GM12878 (cell line): ENCODE data around the gene FLAD1. TPM values are rescaled to one million over a fixed set of nuclear protein-coding genes. Genes with fewer than 3 reads are reported as not detected.
A peak's percentile ranks its signal among the peaks of the same experiment; 100 is the strongest.

ENCODE experiments used
- ATAC-seq: fragments of 200-7000 bp; cut with Tn5 transposase; 3 replicates; pipeline ENCODE4 v1.9.1; 2020; ENCODE audit warnings: mild to moderate bottlenecking, moderate library complexity
- BruUV-seq: library from RNA; stranded (reverse); fragments of 400-500 nt; replicated peaks from 2 replicates; lab custom pipeline; 2021; lab: Mats Ljungman, UMichigan
- CTCF ChIA-PET: fragments of 300-600 bp; sonication (Branson Sonifier 250); formaldehyde crosslinking; extraction: SDS; loops from one replicate; lab custom pipeline; 2021; ENCODE audit warnings: inconsistent platforms; lab: Yijun Ruan, JAX
- POLR2A ChIA-PET: fragments of 350-600 bp; formaldehyde crosslinking; extraction: SDS; loops from one replicate; lab custom pipeline; 2021; ENCODE audit warnings: inconsistent platforms; lab: Charles Lee
- RAD21 ChIA-PET: fragments of 300-600 bp; sonication (Branson Sonifier 250); formaldehyde crosslinking; loops from one replicate; lab custom pipeline; 2023; ENCODE audit warnings: antibody characterized with exemption; ENCODE audit not compliant: unreplicated experiment; lab: Charles Lee
- SMC1A ChIA-PET: fragments of 300-600 bp; sonication (Branson Sonifier 250); formaldehyde crosslinking; loops from one replicate; lab custom pipeline; 2023; ENCODE audit not compliant: unreplicated experiment, uncharacterized antibody; lab: Charles Lee
- DNase-seq: peaks from one replicate; pipeline ENCODE4 v3.0.0-alpha.2; 2011; ENCODE audit warnings: low read depth, low spot score
- FAIRE-seq: peaks from 3 replicates; lab custom pipeline; 2011; peaks lifted over from hg19 to GRCh38; lab: Jason Lieb, UNC
- H2AFZ ChIP-seq: 2 replicates; pipeline ENCODE4 v1.6.0; 2011; ENCODE audit warnings: low read depth, low read length, control low read depth; ENCODE audit not compliant: control insufficient read depth
- H3K27ac ChIP-seq: 2 replicates; pipeline ENCODE4 v1.5.1; 2011; ENCODE audit warnings: control low read depth; ENCODE audit not compliant: control insufficient read depth, insufficient read depth
- H3K27me3 ChIP-seq, 2 experiments: replicated peaks in 1 of 2; 2 replicates each; pipeline versions ENCODE4 v1.6.0 to v1.6.1; 2011; ENCODE audit warnings: low read length in 1 of 2; ENCODE audit not compliant: control insufficient read depth in 2 of 2, insufficient read depth in 2 of 2
- H3K36me3 ChIP-seq, 2 experiments: 2 replicates each; pipeline ENCODE4 v1.5.1; 2011; ENCODE audit warnings: low read length in 1 of 2; ENCODE audit not compliant: control insufficient read depth in 2 of 2, insufficient read depth in 2 of 2
- H3K4me1 ChIP-seq: 2 replicates; pipeline ENCODE4 v1.6.1; 2011; ENCODE audit warnings: mild to moderate bottlenecking, low read length, moderate library complexity, mixed read lengths; ENCODE audit not compliant: control insufficient read depth, insufficient read depth
- H3K4me2 ChIP-seq: 2 replicates; pipeline ENCODE4 v1.6.0; 2011; ENCODE audit warnings: control low read depth; ENCODE audit not compliant: control insufficient read depth, insufficient read depth
- H3K4me3 ChIP-seq: fragments of 200-600 bp; sonication (generic); 2 replicates; pipeline ENCODE4 v1.5.1; 2016
- H3K79me2 ChIP-seq: 2 replicates; pipeline ENCODE4 v1.6.0; 2011; ENCODE audit warnings: low read length; ENCODE audit not compliant: control insufficient read depth, insufficient read depth
- H3K9ac ChIP-seq: 2 replicates; pipeline ENCODE4 v1.8.0; 2011; ENCODE audit warnings: low read length, control low read depth, mixed read lengths; ENCODE audit not compliant: control insufficient read depth, insufficient read depth
- H3K9me3 ChIP-seq: replicated peaks from 3 replicates; pipeline ENCODE4 v1.5.1; 2011; ENCODE audit warnings: mild to moderate bottlenecking, low read length; ENCODE audit not compliant: control insufficient read depth, insufficient read depth
- H4K20me1 ChIP-seq: 2 replicates; pipeline ENCODE4 v1.6.0; 2011; ENCODE audit not compliant: control insufficient read depth, insufficient read depth
- ATF7 ChIP-seq: fragments of 450-650 bp; IDR thresholded peaks from 2 replicates; pipeline ENCODE4 v1.6.1; 2016; ENCODE audit warnings: low read depth, mild to moderate bottlenecking
- CHD2 ChIP-seq: IDR thresholded peaks from 2 replicates; pipeline ENCODE4 v1.6.1; 2011; ENCODE audit warnings: low read depth, low read length, improper control_type of control experiment, borderline replicate concordance
- EED ChIP-seq: sonication (generic); IDR thresholded peaks from 2 replicates; pipeline ENCODE4 v1.6.1; 2016; ENCODE audit warnings: antibody characterized with exemption, low read depth
- HCFC1 ChIP-seq: fragments of 150-350 bp; IDR thresholded peaks from 2 replicates; pipeline ENCODE4 v1.6.1; 2014; ENCODE audit warnings: low read length
- MXI1 ChIP-seq: fragments of 150-350 bp; IDR thresholded peaks from 2 replicates; pipeline ENCODE4 v1.6.1; 2011; ENCODE audit warnings: low read depth, mild to moderate bottlenecking, inconsistent platforms, low read length, improper control_type of control experiment
- RB1 ChIP-seq: fragments of 450-650 bp; formaldehyde crosslinking; IDR thresholded peaks from 2 replicates; pipeline ENCODE4 v1.6.1; 2017; ENCODE audit warnings: mild to moderate bottlenecking, borderline replicate concordance
- STAT1 ChIP-seq: fragments of 450-650 bp; conservative IDR thresholded peaks from 2 replicates; pipeline ENCODE4 v1.6.1; 2014; ENCODE audit warnings: antibody characterized with exemption, mild to moderate bottlenecking
- USF1 ChIP-seq: IDR thresholded peaks from 2 replicates; pipeline ENCODE4 v1.6.1; 2011; ENCODE audit warnings: borderline replicate concordance, low read depth, mild to moderate bottlenecking, moderate library complexity, mixed read lengths, low read length; ENCODE audit not compliant: insufficient read depth; ENCODE audit errors: extremely low read length
- WGBS: methylation state at CpG from one replicate; pipeline ENCODE4 v1.1.6; 2016; ENCODE audit warnings: low lambda C conversion rate; ENCODE audit not compliant: insufficient replicate concordance, insufficient coverage; ENCODE audit errors: missing lambda C conversion rate; 5-methylcytosine and 5-hydroxymethylcytosine counted together
- in situ Hi-C: fragments of 300-500 bp; cut with MboI; formaldehyde crosslinking; loops from 9 replicates; pipeline ENCODE4 v1.14.3; 2018; ENCODE audit warnings: mixed read lengths
- intact Hi-C: fragments of 100-400 bp; cut with micrococcal nuclease; formaldehyde crosslinking; loops from one replicate; pipeline ENCODE4 v1.14.2; 2022; ENCODE audit not compliant: unreplicated experiment
- polyA plus RNA-seq, 11 experiments: library from polyadenylated mRNA; depleted of rRNA in 4 of 11; unstranded in 6 of 11; stranded (reverse) in 5 of 11; fragments of >200 nt; fragmentation: Nextera tagmentation in 4 of 11; fragmentation: Illumina TruSeq in 1 of 11; extraction: Ambion mirVana in 4 of 11; extraction: Trizol in 1 of 11; gene quantifications; 1 replicate in 1 of 11; 2 replicates in 10 of 11; pipeline versions ENCODE4 v1.2.1 to v1.2.3, GENCODE V29; 2011 to 2016; ENCODE audit warnings: inconsistent platforms in 2 of 11, missing spikeins in 2 of 11, low read depth in 1 of 11
- total RNA-seq, 4 experiments: library from RNA; depleted of rRNA in 3 of 4; stranded (reverse); fragments of >200 nt in 3 of 4; fragmentation: Illumina TruSeq in 1 of 4; extraction: Trizol in 1 of 4; gene quantifications; 2 replicates each; pipeline versions ENCODE4 v1.2.1 to v1.2.3, GENCODE V29; 2013 to 2021
- TF ChIP-seq, protein P1 (sequence below): IDR thresholded peaks from 2 replicates; pipeline ENCODE4 v1.6.1; 2011; ENCODE audit warnings: borderline replicate concordance, low read depth, mild to moderate bottlenecking, moderate library complexity, low read length; ENCODE audit not compliant: insufficient read depth, poor library complexity, severe bottlenecking
- TF ChIP-seq, protein P2 (sequence below): fragments of 450-650 bp; IDR thresholded peaks from 2 replicates; pipeline ENCODE4 v1.6.1; 2017; ENCODE audit warnings: mild to moderate bottlenecking, low read depth, inconsistent platforms; ENCODE audit not compliant: poor library complexity, severe bottlenecking
- TF ChIP-seq, protein P3 (sequence below): fragments of 450-650 bp; IDR thresholded peaks from 2 replicates; pipeline ENCODE4 v1.6.1; 2017; ENCODE audit warnings: mild to moderate bottlenecking, moderate library complexity

Gene FLAD1
- total and polyA plus RNA-seq, 10 of the 15 experiments (the other 5 are each of a cell fraction or from before 2014, with no cell fraction given) = 22.9 to 93.4 (median 56.6) TPM

GRCh38 chr1:154975409-154976059 is 7.6 kb upstream of the FLAD1 start:
- Histone ChIP-seq H3K79me2 (peaks cover 65% of the 10 kb centered on the region), H3K27me3 (no peaks in the 10 kb centered on the region), H3K4me2 (peak overlapping the region; percentile 89), H3K4me1 (peaks cover 27% of the 10 kb centered on the region), H2AFZ (peak overlapping the region; percentile 16), H3K4me3 (peak overlapping the region; percentile 90), H3K27ac (peak overlapping the region; percentile 96), H3K9me3 (no peaks in the 10 kb centered on the region), H3K36me3 (peaks cover 0 to 12% of the 10 kb centered on the region in 2 experiments; a peak in 3 of 4 replicates), H4K20me1 (no peaks in the 10 kb centered on the region), H3K9ac (peak overlapping the region; percentile 87)
- in situ Hi-C loops = no loop called here
- FAIRE-seq (no peak), ATAC-seq (peak; percentile 40), DNase-seq (peak; percentile 51)
- 1% methylated on average over 24 of the region's 24 CpGs for WGBS
- RAD21 ChIA-PET = interaction anchor here (1.3 to 2.4 kb wide), 4 partner anchors 20 to 39 kb away, joined by 3 to 12 read pairs (median 4); partner anchors contain the start of gene PBXIP1
- CTCF ChIA-PET = interaction anchor here (1.1 to 20.6 kb wide), 4 partner anchors 8 to 110 kb away, joined by 3 to 226 read pairs (median 8); partner anchors contain the start of genes FLAD1, LENEP, PBXIP1 and ZBTB7B
- POLR2A ChIA-PET = interaction anchor here (0.9 to 9.8 kb wide), 7 partner anchors 7 to 39 kb away, joined by 3 to 140 read pairs (median 10); partner anchors contain the start of genes FLAD1, PBXIP1, PMVK and PYGO2
- SMC1A ChIA-PET = interaction anchor here (1.0 to 5.4 kb wide), 4 partner anchors 8 to 41 kb away, joined by 3 to 30 read pairs (median 10); partner anchors contain the start of gene FLAD1
- BruUV-seq = no TSS peak
- intact Hi-C loops = no loop called here
- TF ChIP-seq STAT1 (no peak), CHD2 (0 out of 2 replicates have a peak, but pooled peaks have one; percentile 47), RB1 (no peak), ATF7 (peak; percentile 28; the same call in 1 of the 2 replicates), MXI1 (peak; percentile 83; the same call in 1 of the 2 replicates), HCFC1 (0 out of 2 replicates have a peak, but pooled peaks have one; percentile 7), USF1 (no peak), EED (peak; percentile 38; the same call in 1 of the 2 replicates)
- TF ChIP-seq, protein P1, sequence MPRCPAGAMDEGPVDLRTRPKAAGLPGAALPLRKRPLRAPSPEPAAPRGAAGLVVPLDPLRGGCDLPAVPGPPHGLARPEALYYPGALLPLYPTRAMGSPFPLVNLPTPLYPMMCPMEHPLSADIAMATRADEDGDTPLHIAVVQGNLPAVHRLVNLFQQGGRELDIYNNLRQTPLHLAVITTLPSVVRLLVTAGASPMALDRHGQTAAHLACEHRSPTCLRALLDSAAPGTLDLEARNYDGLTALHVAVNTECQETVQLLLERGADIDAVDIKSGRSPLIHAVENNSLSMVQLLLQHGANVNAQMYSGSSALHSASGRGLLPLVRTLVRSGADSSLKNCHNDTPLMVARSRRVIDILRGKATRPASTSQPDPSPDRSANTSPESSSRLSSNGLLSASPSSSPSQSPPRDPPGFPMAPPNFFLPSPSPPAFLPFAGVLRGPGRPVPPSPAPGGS = no peak
- TF ChIP-seq, protein P2, sequence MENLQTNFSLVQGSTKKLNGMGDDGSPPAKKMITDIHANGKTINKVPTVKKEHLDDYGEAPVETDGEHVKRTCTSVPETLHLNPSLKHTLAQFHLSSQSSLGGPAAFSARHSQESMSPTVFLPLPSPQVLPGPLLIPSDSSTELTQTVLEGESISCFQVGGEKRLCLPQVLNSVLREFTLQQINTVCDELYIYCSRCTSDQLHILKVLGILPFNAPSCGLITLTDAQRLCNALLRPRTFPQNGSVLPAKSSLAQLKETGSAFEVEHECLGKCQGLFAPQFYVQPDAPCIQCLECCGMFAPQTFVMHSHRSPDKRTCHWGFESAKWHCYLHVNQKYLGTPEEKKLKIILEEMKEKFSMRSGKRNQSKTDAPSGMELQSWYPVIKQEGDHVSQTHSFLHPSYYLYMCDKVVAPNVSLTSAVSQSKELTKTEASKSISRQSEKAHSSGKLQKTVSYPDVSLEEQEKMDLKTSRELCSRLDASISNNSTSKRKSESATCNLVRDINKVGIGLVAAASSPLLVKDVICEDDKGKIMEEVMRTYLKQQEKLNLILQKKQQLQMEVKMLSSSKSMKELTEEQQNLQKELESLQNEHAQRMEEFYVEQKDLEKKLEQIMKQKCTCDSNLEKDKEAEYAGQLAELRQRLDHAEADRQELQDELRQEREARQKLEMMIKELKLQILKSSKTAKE = no peak
- TF ChIP-seq, protein P3, sequence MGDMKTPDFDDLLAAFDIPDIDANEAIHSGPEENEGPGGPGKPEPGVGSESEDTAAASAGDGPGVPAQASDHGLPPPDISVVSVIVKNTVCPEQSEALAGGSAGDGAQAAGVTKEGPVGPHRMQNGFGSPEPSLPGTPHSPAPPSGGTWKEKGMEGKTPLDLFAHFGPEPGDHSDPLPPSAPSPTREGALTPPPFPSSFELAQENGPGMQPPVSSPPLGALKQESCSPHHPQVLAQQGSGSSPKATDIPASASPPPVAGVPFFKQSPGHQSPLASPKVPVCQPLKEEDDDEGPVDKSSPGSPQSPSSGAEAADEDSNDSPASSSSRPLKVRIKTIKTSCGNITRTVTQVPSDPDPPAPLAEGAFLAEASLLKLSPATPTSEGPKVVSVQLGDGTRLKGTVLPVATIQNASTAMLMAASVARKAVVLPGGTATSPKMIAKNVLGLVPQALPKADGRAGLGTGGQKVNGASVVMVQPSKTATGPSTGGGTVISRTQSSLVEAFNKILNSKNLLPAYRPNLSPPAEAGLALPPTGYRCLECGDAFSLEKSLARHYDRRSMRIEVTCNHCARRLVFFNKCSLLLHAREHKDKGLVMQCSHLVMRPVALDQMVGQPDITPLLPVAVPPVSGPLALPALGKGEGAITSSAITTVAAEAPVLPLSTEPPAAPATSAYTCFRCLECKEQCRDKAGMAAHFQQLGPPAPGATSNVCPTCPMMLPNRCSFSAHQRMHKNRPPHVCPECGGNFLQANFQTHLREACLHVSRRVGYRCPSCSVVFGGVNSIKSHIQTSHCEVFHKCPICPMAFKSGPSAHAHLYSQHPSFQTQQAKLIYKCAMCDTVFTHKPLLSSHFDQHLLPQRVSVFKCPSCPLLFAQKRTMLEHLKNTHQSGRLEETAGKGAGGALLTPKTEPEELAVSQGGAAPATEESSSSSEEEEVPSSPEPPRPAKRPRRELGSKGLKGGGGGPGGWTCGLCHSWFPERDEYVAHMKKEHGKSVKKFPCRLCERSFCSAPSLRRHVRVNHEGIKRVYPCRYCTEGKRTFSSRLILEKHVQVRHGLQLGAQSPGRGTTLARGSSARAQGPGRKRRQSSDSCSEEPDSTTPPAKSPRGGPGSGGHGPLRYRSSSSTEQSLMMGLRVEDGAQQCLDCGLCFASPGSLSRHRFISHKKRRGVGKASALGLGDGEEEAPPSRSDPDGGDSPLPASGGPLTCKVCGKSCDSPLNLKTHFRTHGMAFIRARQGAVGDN = no peak
